H1 (cell line): ENCODE data around the gene IKZF1.

ENCODE experiments used
- ATF2 ChIP-seq: IDR thresholded peaks from 2 replicates; pipeline ENCODE4 v1.6.1; 2012; ENCODE audit warnings: low read length, inconsistent platforms
- ATF3 ChIP-seq: IDR thresholded peaks from 2 replicates; pipeline ENCODE4 v1.6.1; 2011; ENCODE audit warnings: low read depth, mild to moderate bottlenecking, low read length; ENCODE audit not compliant: insufficient read depth
- BACH1 ChIP-seq: IDR thresholded peaks from 2 replicates; pipeline ENCODE4 v1.6.1; 2012; ENCODE audit warnings: low read length, improper control_type of control experiment
- CEBPB ChIP-seq: IDR thresholded peaks from 2 replicates; pipeline ENCODE4 v1.6.1; 2012; ENCODE audit warnings: low read depth, low read length
- CTCF ChIP-seq, 3 experiments: IDR thresholded peaks; 1 replicate in 2 of 3; 2 replicates in 1 of 3; pipeline versions ENCODE4 v1.5.1 to v1.6.1; 2011; ENCODE audit warnings: low read length in 3 of 3, mild to moderate bottlenecking in 3 of 3, inconsistent platforms in 2 of 3, low read depth in 1 of 3, moderate library complexity in 1 of 3; ENCODE audit not compliant: insufficient read depth in 1 of 3; ENCODE audit errors: control extremely low read depth in 1 of 3
- EZH2 ChIP-seq: fragments of 200-600 bp; sonication (generic); IDR thresholded peaks from 2 replicates; pipeline ENCODE4 v1.7.1; 2012; ENCODE audit warnings: low read depth, mild to moderate bottlenecking, moderate library complexity, low read length, inconsistent platforms; ENCODE audit not compliant: severe bottlenecking
- HDAC6 ChIP-seq: IDR thresholded peaks from one replicate; pipeline ENCODE4 v1.7.1; 2012; ENCODE audit warnings: low read depth, mild to moderate bottlenecking, inconsistent platforms, low read length, moderate library complexity
- JUN ChIP-seq: IDR thresholded peaks from 2 replicates; pipeline ENCODE4 v1.6.1; 2011; ENCODE audit warnings: low read depth, mild to moderate bottlenecking, improper control_type of control experiment, low read length
- POLR2AphosphoS5 ChIP-seq: IDR thresholded peaks from 2 replicates; pipeline ENCODE4 v1.6.1; 2011; ENCODE audit warnings: low read depth, low read length
- SIX5 ChIP-seq: IDR thresholded peaks from 2 replicates; pipeline ENCODE4 v1.6.1; 2011; ENCODE audit warnings: mild to moderate bottlenecking, low read depth, low read length
- SP1 ChIP-seq: IDR thresholded peaks from 2 replicates; pipeline ENCODE4 v1.6.1; 2011; ENCODE audit warnings: low read depth, low read length
- TAF1 ChIP-seq: IDR thresholded peaks from 2 replicates; pipeline ENCODE4 v1.6.1; 2011; ENCODE audit warnings: mild to moderate bottlenecking, low read depth, low read length
- USF2 ChIP-seq: IDR thresholded peaks from 2 replicates; pipeline ENCODE4 v1.6.1; 2011; ENCODE audit warnings: low read length, improper control_type of control experiment

- TF ChIP-seq CTCF (IDR thresholded peaks at IDR 0.05; ENCODE audit: control extremely low read depth in 1 of 3, insufficient read depth in 1 of 3, low read depth in 1 of 3, low read length in 3 of 3) (no peak), ATF2 (no peak), HDAC6 (no peak), ATF3 (no peak), JUN (no peak), POLR2AphosphoS5 (no peak), EZH2 (no peak), TAF1 (no peak), SIX5 (no peak), BACH1 (no peak), CEBPB (no peak), USF2 (no peak), SP1 (no peak)
These were observed 126.8 kb downstream of the IKZF1 start for GRCh38 chr7:50431316-50431715.
